ENCODE data around the gene NAV2. TPM values are rescaled to one million over a fixed set of nuclear protein-coding genes. Genes with fewer than 3 reads are reported as not detected.

The NAV2 gene
- total and polyA plus RNA-seq, 11 donors, result 7.6 to 46.5 (median 20.2) TPM

GRCh38 chr11:19737575-19737974 lies 24.9 kb downstream of the NAV2 start:
- no peaks in the 10 kb centered on the region for H3K9me3 ChIP-seq
- 50 to 67% (median 59%) methylated on average over 4 of the region's 4 CpGs for WGBS, 4 donors
- no peak for TF ChIP-seq POLR2A (IDR thresholded peaks at IDR 0.05)
- no peak for TF ChIP-seq CTCF (IDR thresholded peaks at IDR 0.05)
- H3K27ac ChIP-seq, result peak overlapping the region in 1 of 12 donors; percentile 65
- no peak for DNase-seq
- intact Hi-C loops (cut with DNase I), result no loop called here
- peaks cover 0 to 71% (median 26%) of the 10 kb centered on the region in 12 donors for H3K4me1 ChIP-seq
- no peak for ATAC-seq
- no peak overlapping the region for H3K4me3 ChIP-seq
- H3K27me3 ChIP-seq, result no peaks in the 10 kb centered on the region
- no peaks in the 10 kb centered on the region for H3K36me3 ChIP-seq

GRCh38 chr11:19738124-19738523 lies 25.5 kb downstream of the NAV2 start:
- Histone ChIP-seq H3K36me3 (no peaks in the 10 kb centered on the region), H3K27ac (peak overlapping the region in 1 of 12 donors; percentile 65), H3K4me1 (peaks cover 0 to 73% (median 27%) of the 10 kb centered on the region in 12 donors), H3K9me3 (no peaks in the 10 kb centered on the region), H3K27me3 (no peaks in the 10 kb centered on the region), H3K4me3 (no peak overlapping the region)
- no peak for TF ChIP-seq POLR2A (IDR thresholded peaks at IDR 0.05)
- no peak for TF ChIP-seq CTCF (IDR thresholded peaks at IDR 0.05)
- no peak for ATAC-seq
- intact Hi-C loops (cut with DNase I), result no loop called here
- WGBS, 4 donors, result 36 to 56% (median 47%) methylated on average over 2 to 3 of the region's 3 CpGs
- DNase-seq, result no peak

GRCh38 chr11:19739872-19740271 lies 27.2 kb downstream of the NAV2 start:
- DNase-seq (peak in 2 of 5 donors; percentile 30 to 43), ATAC-seq (peak in 2 of 4 donors; percentile 26 to 30)
- WGBS, 4 donors, result 49 to 59% (median 55%) methylated on average over 4 of the region's 4 CpGs
- H3K4me3 ChIP-seq, result no peak overlapping the region
- H3K27me3 ChIP-seq, result no peaks in the 10 kb centered on the region
- no peaks in the 10 kb centered on the region for H3K36me3 ChIP-seq
- H3K9me3 ChIP-seq, result no peaks in the 10 kb centered on the region
- H3K27ac ChIP-seq, result peak overlapping the region in 4 of 12 donors; percentile 4 to 65 (median 32)
- H3K4me1 ChIP-seq, result peaks cover 0 to 77% (median 27%) of the 10 kb centered on the region in 12 donors
- intact Hi-C loops (cut with DNase I), result loop anchor here in 8 of 10 donors (5.0 to 10.0 kb wide), 3 partner anchors 162 to 425 kb away; no protein-coding TSS in a partner anchor
- TF ChIP-seq CTCF (IDR thresholded peaks at IDR 0.05) (peak in 9 of 12 donors; percentile 24 to 54 (median 34)), POLR2A (IDR thresholded peaks at IDR 0.05) (no peak)

GRCh38 chr11:19740586-19740985 lies 27.9 kb downstream of the NAV2 start:
- Histone ChIP-seq H3K4me1 (peaks cover 0 to 70% (median 21%) of the 10 kb centered on the region in 12 donors), H3K9me3 (no peaks in the 10 kb centered on the region), H3K4me3 (no peak overlapping the region), H3K36me3 (no peaks in the 10 kb centered on the region), H3K27ac (peak overlapping the region in 2 of 12 donors; percentile 36 to 65), H3K27me3 (no peaks in the 10 kb centered on the region)
- WGBS, 4 donors, result 67 to 80% (median 67%) methylated on average over 1 of the region's 1 CpG
- intact Hi-C loops (cut with DNase I), result loop anchor here in 8 of 10 donors (5.0 to 10.0 kb wide), 3 partner anchors 162 to 426 kb away; no protein-coding TSS in a partner anchor
- no peak for ATAC-seq
- no peak for DNase-seq
- TF ChIP-seq CTCF (IDR thresholded peaks at IDR 0.05) (no peak), POLR2A (IDR thresholded peaks at IDR 0.05) (no peak)
